K562 (cell line): ENCODE data around the gene SLC39A9. TPM values are rescaled to one million over a fixed set of nuclear protein-coding genes. Genes with fewer than 3 reads are reported as not detected.

Source experiments
- ATAC-seq: fragments of 200-7000 bp; cut with Tn5 transposase; 3 replicates; pipeline ENCODE4 v1.9.1; 2020; ENCODE audit warnings: moderate library complexity
- BruUV-seq: library from RNA; stranded (reverse); fragments of 400-500 nt; replicated peaks from 2 replicates; lab custom pipeline; 2021; lab: Mats Ljungman, UMichigan
- CTCF ChIA-PET: fragments of 300-600 bp; formaldehyde crosslinking; extraction: SDS; loops from one replicate; lab custom pipeline; 2021; ENCODE audit warnings: low intra/inter-chr PET ratio; lab: Yijun Ruan, JAX
- POLR2A ChIA-PET: fragments of 300-600, 350-650 bp; sonication (Branson Sonifier 250); formaldehyde crosslinking; extraction: SDS; loops from one replicate; lab custom pipeline; 2021; ENCODE audit warnings: antibody characterized with exemption, inconsistent platforms; lab: Yijun Ruan, JAX
- DNase-seq, 4 experiments: peaks; one replicate each; pipeline versions ENCODE4 v3.0.0 to v3.0.0-alpha.2; 2011 to 2018; ENCODE audit warnings: low spot score in 3 of 4, mixed read lengths in 3 of 4; ENCODE audit errors: extremely low read depth in 1 of 4
- FAIRE-seq: peaks from 2 replicates; lab custom pipeline; 2011; peaks lifted over from hg19 to GRCh38; lab: Jason Lieb, UNC
- H2AFZ ChIP-seq: 2 replicates; pipeline ENCODE4 v1.6.0; 2011; ENCODE audit warnings: low read depth, low read length, control low read depth, inconsistent platforms
- H3K27ac ChIP-seq: fragments of 200-600 bp; 3 replicates; pipeline ENCODE4 v1.8.0; 2011; ENCODE audit warnings: low read depth, mild to moderate bottlenecking, control low read depth, inconsistent platforms, low read length, moderate library complexity, mixed read lengths; ENCODE audit errors: extremely low read depth
- H3K27me3 ChIP-seq, 2 experiments: fragments of 300-600 bp in 1 of 2; 2 replicates in 1 of 2; 3 replicates in 1 of 2; pipeline versions ENCODE4 v1.6.0 to v1.8.0; 2011; ENCODE audit warnings: inconsistent platforms in 2 of 2, low read length in 2 of 2, mild to moderate bottlenecking in 1 of 2, mixed read lengths in 1 of 2, moderate library complexity in 1 of 2; ENCODE audit not compliant: control insufficient read depth in 2 of 2, insufficient read depth in 2 of 2
- H3K36me3 ChIP-seq: fragments of 300-600 bp; 3 replicates; pipeline ENCODE4 v1.8.0; 2011; ENCODE audit warnings: mild to moderate bottlenecking, low read length, inconsistent platforms; ENCODE audit not compliant: control insufficient read depth, insufficient read depth
- H3K4me1 ChIP-seq, 2 experiments: fragments of 200-600 bp in 1 of 2; replicated peaks in 1 of 2; 2 replicates in 1 of 2; 3 replicates in 1 of 2; pipeline versions ENCODE4 v1.5.1 to v1.8.0; 2011; ENCODE audit warnings: inconsistent platforms in 2 of 2, low read length in 2 of 2, mild to moderate bottlenecking in 1 of 2, mixed read lengths in 1 of 2, moderate library complexity in 1 of 2; ENCODE audit not compliant: control insufficient read depth in 2 of 2, insufficient read depth in 2 of 2
- H3K4me2 ChIP-seq: 2 replicates; pipeline ENCODE4 v1.6.1; 2011; ENCODE audit warnings: low read length, control low read depth, inconsistent platforms, mixed read lengths; ENCODE audit not compliant: insufficient read depth
- H3K4me3 ChIP-seq: fragments of 200-600 bp; sonication (generic), shearing (Covaris generic); 2 replicates; pipeline ENCODE4 v1.5.1; 2016; ENCODE audit warnings: control low read depth, inconsistent platforms
- H3K79me2 ChIP-seq: fragments of 200-600 bp; 3 replicates; pipeline ENCODE4 v1.8.0; 2011; ENCODE audit warnings: low read length, inconsistent platforms; ENCODE audit not compliant: control insufficient read depth, insufficient read depth
- H3K9ac ChIP-seq, 2 experiments: 2 replicates each; pipeline versions ENCODE4 v1.6.0 to v1.6.1; 2011; ENCODE audit warnings: low read depth in 2 of 2, low read length in 2 of 2, control low read depth in 1 of 2, inconsistent platforms in 1 of 2, mild to moderate bottlenecking in 1 of 2, mixed read lengths in 1 of 2; ENCODE audit not compliant: insufficient read depth in 1 of 2
- H3K9me1 ChIP-seq: one replicate; pipeline ENCODE4 v1.6.0; 2011; ENCODE audit warnings: inconsistent platforms, mild to moderate bottlenecking, low read length, moderate library complexity; ENCODE audit not compliant: control insufficient read depth, insufficient read depth
- H3K9me3 ChIP-seq: replicated peaks from 2 replicates; pipeline ENCODE4 v1.5.1; 2011; ENCODE audit warnings: low read depth, low read length, inconsistent platforms; ENCODE audit not compliant: control insufficient read depth, insufficient read depth
- H4K20me1 ChIP-seq: replicated peaks from 2 replicates; pipeline ENCODE4 v1.6.1; 2011; ENCODE audit warnings: low read length, inconsistent platforms, mixed read lengths; ENCODE audit not compliant: control insufficient read depth, insufficient read depth
- CBFA2T3 ChIP-seq: fragments of 450-650 bp; IDR thresholded peaks from 2 replicates; pipeline ENCODE4 v1.6.1; 2017
- CBX2 ChIP-seq: fragments of 200-600 bp; sonication (generic); IDR thresholded peaks from one replicate; pipeline ENCODE4 v1.6.1; 2012; ENCODE audit warnings: mild to moderate bottlenecking, low read length, inconsistent platforms; ENCODE audit not compliant: insufficient read depth, poor library complexity, severe bottlenecking
- DIDO1 ChIP-seq: fragments of 450-650 bp; IDR thresholded peaks from 2 replicates; pipeline ENCODE4 v1.6.1; 2016; ENCODE audit warnings: low read depth, missing biosample characterization, missing genetic modification characterization
- E2F1 ChIP-seq: sonication (generic); formaldehyde crosslinking; IDR thresholded peaks from 2 replicates; pipeline ENCODE4 v1.8.1; 2023; ENCODE audit warnings: mild to moderate bottlenecking, missing genetic modification reagents, moderate library complexity
- JUN ChIP-seq, 2 experiments: sonication (generic) in 1 of 2; formaldehyde crosslinking in 1 of 2; IDR thresholded peaks; 2 replicates each; pipeline versions ENCODE4 v1.6.1 to v1.8.0; 2012 to 2022; ENCODE audit warnings: borderline replicate concordance in 2 of 2, mild to moderate bottlenecking in 2 of 2, improper control_type of control experiment in 1 of 2, low read depth in 1 of 2, low read length in 1 of 2, missing genetic modification reagents in 1 of 2
- PHF21A ChIP-seq: fragments of 450-650 bp; IDR thresholded peaks from 2 replicates; pipeline ENCODE4 v1.6.1; 2017; ENCODE audit warnings: low read depth, borderline replicate concordance
- RBM22 ChIP-seq: fragments of 200-400 bp; formaldehyde crosslinking; IDR thresholded peaks from 2 replicates; pipeline ENCODE4 v1.6.1; 2018; ENCODE audit warnings: low read length, low read depth; ENCODE audit not compliant: poor library complexity, severe bottlenecking
- SIX5 ChIP-seq, 2 experiments: IDR thresholded peaks; 2 replicates each; pipeline ENCODE4 v1.6.1; 2011; ENCODE audit warnings: low read length in 2 of 2, borderline replicate concordance in 1 of 2, low read depth in 1 of 2, mild to moderate bottlenecking in 1 of 2, moderate library complexity in 1 of 2; ENCODE audit not compliant: insufficient read depth in 1 of 2
- SOX6 ChIP-seq: fragments of 450-650 bp; IDR thresholded peaks from 2 replicates; pipeline ENCODE4 v1.6.1; 2014; ENCODE audit warnings: mild to moderate bottlenecking
- TAF1 ChIP-seq: IDR thresholded peaks from 2 replicates; pipeline ENCODE4 v1.6.1; 2011; ENCODE audit warnings: mild to moderate bottlenecking, low read length, moderate library complexity; ENCODE audit not compliant: insufficient read depth, control insufficient read depth, severe bottlenecking; ENCODE audit errors: extremely low read depth
- ZNF175 ChIP-seq: fragments of 200-800 bp; sonication (Bioruptor generic); IDR thresholded peaks from 2 replicates; pipeline ENCODE4 v1.6.1; 2016; ENCODE audit warnings: low read depth, mild to moderate bottlenecking, missing genetic modification characterization, missing compliant biosample characterization
- ZNF384 ChIP-seq: IDR thresholded peaks from 2 replicates; pipeline ENCODE4 v1.6.1; 2012; ENCODE audit warnings: low read depth, low read length, improper control_type of control experiment
- WGBS: fragments of 100-300 bp; shearing (Covaris generic); methylation state at CpG from one replicate; pipeline ENCODE4 v1.1.6; 2016; ENCODE audit warnings: low coverage, mixed read lengths; ENCODE audit not compliant: insufficient coverage; ENCODE audit errors: missing lambda C conversion rate; 5-methylcytosine and 5-hydroxymethylcytosine counted together
- in situ Hi-C: fragments of 300-500 bp; cut with MboI; formaldehyde crosslinking; loops from 4 replicates; pipeline ENCODE4 v1.15.0; 2018; ENCODE audit warnings: inconsistent platforms, mixed read lengths
- intact Hi-C: fragments of 100-400 bp; cut with micrococcal nuclease; formaldehyde crosslinking; loops from 2 replicates; pipeline ENCODE4 v1.14.2; 2022
- polyA plus RNA-seq, 8 experiments: library from polyadenylated mRNA; depleted of rRNA in 4 of 8; stranded (reverse) in 5 of 8; unstranded in 3 of 8; fragments of >200 nt; fragmentation: Nextera tagmentation in 2 of 8; fragmentation: Illumina TruSeq in 1 of 8; extraction: Ambion mirVana in 2 of 8; extraction: Trizol in 1 of 8; gene quantifications; 2 replicates each; pipeline versions ENCODE4 v1.2.1 to v1.2.3, GENCODE V29; 2011 to 2014; ENCODE audit warnings: inconsistent platforms in 1 of 8, missing spikeins in 1 of 8
- total RNA-seq, 7 experiments: library from RNA; depleted of rRNA in 6 of 7; stranded (reverse); fragments of >200 nt in 6 of 7; fragmentation: Illumina TruSeq in 2 of 7; extraction: Trizol in 2 of 7; gene quantifications; 2 replicates each; pipeline versions ENCODE4 v1.2.1 to v1.2.3, GENCODE V29; 2011 to 2021; ENCODE audit warnings: low replicate concordance in 1 of 7

SLC39A9 gene
- total and polyA plus RNA-seq, 9 of the 15 experiments (the other 6 are each of a cell fraction or from before 2014, with no cell fraction given) = 18.4 to 66.0 (median 32.5) TPM

GRCh38 chr14:69355607-69356281 lies 42.7 kb upstream of the SLC39A9 start:
- Histone ChIP-seq H4K20me1 (0 out of 2 replicates have a peak, but pooled peaks cover 4% of the 10 kb centered on the region), H3K4me1 (no peaks in the 10 kb centered on the region; a peak in 1 of 5 replicates), H3K27me3 (peaks cover 0 to 71% of the 10 kb centered on the region in 2 experiments; a peak in 4 of 5 replicates), H3K9me3 (no peaks in the 10 kb centered on the region), H3K27ac (no peak overlapping the region), H3K79me2 (no peaks in the 10 kb centered on the region), H3K9ac (no peak overlapping the region), H3K36me3 (no peaks in the 10 kb centered on the region), H3K9me1 (no peaks in the 10 kb centered on the region), H2AFZ (no peak overlapping the region), H3K4me2 (no peak overlapping the region), H3K4me3 (no peak overlapping the region)
- DNase-seq (no peak), ATAC-seq (no peak), FAIRE-seq (no peak)
- no TSS peak for BruUV-seq
- in situ Hi-C loops (no loop called here), intact Hi-C loops (no loop called here)
- no peak for TF ChIP-seq ZNF175
- TF ChIP-seq ZNF384 = no peak
- TF ChIP-seq SOX6 = no peak
- TF ChIP-seq CBFA2T3 = no peak
- no peak for TF ChIP-seq JUN (IDR thresholded peaks at IDR 0.05; ENCODE audit: borderline replicate concordance, low read depth, low read length)
- no peak for TF ChIP-seq JUN (CRISPR knock-in tag; IDR thresholded peaks at IDR 0.05; ENCODE audit: borderline replicate concordance)
- no peak for TF ChIP-seq DIDO1 (tag)
- TF ChIP-seq E2F1 (CRISPR knock-in tag) = no peak
- no peak for TF ChIP-seq RBM22
- no peak for TF ChIP-seq CBX2
- TF ChIP-seq TAF1 = no peak
- no peak for TF ChIP-seq PHF21A
- no peak for TF ChIP-seq SIX5 (IDR thresholded peaks at IDR 0.05; ENCODE audit: borderline replicate concordance in 1 of 2, insufficient read depth in 1 of 2, low read depth in 1 of 2, low read length in 2 of 2)
- 0% methylated on average over 3 of the region's 6 CpGs for WGBS
- CTCF ChIA-PET = no interaction called here
- POLR2A ChIA-PET = no interaction called here
